ENCODE data around the gene ZNF839. TPM values are rescaled to one million over a fixed set of nuclear protein-coding genes. Genes with fewer than 3 reads are reported as not detected.

The ZNF839 gene
- polyA plus RNA-seq, 3 donors = 0.47 to 17.0 (median 1.7) TPM

DNA sequence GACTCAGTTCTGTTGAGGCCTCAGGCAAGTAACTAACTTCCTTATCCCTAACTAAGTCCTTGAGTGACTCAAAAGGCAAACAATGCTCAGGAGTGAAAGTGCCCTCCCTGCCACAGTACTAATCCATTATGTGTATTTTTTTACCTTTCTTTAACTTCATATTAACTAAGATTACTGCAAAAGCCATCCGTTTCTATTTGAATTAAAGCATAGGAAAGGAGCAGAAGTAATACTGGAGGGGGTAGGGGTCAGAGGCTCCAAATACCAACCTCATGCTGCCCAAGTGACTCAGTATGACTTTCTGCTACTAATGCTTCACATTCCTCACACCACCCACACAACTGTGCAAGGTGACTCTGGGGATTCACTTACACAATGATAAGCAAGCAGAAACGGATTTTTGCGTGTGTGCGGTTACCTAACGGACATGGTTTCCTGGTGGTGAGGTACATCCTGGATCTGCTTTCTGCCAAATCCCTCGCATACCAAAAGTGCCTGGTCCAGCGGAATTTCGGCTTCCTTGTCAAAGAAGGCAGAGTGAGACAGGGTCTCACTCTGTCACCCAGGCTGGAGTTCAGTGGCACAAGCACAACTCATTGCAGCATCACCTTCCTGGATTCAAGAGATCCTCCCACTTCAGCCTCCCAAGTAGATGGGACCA is 39.7 kb upstream of the ZNF839 start:
- Mint-ChIP-seq H3K36me3 (no peaks in the 10 kb centered on the region), H3K27me3 (ENCODE audit: low read depth in 3 of 3) (peaks cover 0 to 3% (median 0%) of the 10 kb centered on the region in 3 donors), H3K4me3 (no peak overlapping the region), H3K9me3 (peaks cover 0 to 1% (median 0%) of the 10 kb centered on the region in 7 donors), H3K4me1 (no peaks in the 10 kb centered on the region), H3K27ac (no peak overlapping the region)
- H4K20me1 ChIP-seq (ENCODE audit: insufficient read depth, low read length) = no peaks in the 10 kb centered on the region
- H3K4me2 ChIP-seq (replicated peaks; ENCODE audit: extremely low read depth, low read length, poor library complexity, severe bottlenecking) = no peak overlapping the region
- H3K27ac ChIP-seq (ENCODE audit: low read depth in 1 of 2, low read length in 2 of 2) = no peak overlapping the region
- H3K9me3 ChIP-seq (replicated peaks in 1 of 2; ENCODE audit: control insufficient read depth in 1 of 2, insufficient read depth in 1 of 2, low read length in 2 of 2) = no peaks in the 10 kb centered on the region
- intact Hi-C loops (cut with micrococcal nuclease) = no loop called here
- H3K4me1 ChIP-seq (ENCODE audit: control insufficient read depth in 1 of 2, insufficient read depth in 2 of 2, low read length in 2 of 2) = no peaks in the 10 kb centered on the region
- H3K79me2 ChIP-seq (ENCODE audit: insufficient read depth, low read length) = no peaks in the 10 kb centered on the region
- TF ChIP-seq, protein P1, sequence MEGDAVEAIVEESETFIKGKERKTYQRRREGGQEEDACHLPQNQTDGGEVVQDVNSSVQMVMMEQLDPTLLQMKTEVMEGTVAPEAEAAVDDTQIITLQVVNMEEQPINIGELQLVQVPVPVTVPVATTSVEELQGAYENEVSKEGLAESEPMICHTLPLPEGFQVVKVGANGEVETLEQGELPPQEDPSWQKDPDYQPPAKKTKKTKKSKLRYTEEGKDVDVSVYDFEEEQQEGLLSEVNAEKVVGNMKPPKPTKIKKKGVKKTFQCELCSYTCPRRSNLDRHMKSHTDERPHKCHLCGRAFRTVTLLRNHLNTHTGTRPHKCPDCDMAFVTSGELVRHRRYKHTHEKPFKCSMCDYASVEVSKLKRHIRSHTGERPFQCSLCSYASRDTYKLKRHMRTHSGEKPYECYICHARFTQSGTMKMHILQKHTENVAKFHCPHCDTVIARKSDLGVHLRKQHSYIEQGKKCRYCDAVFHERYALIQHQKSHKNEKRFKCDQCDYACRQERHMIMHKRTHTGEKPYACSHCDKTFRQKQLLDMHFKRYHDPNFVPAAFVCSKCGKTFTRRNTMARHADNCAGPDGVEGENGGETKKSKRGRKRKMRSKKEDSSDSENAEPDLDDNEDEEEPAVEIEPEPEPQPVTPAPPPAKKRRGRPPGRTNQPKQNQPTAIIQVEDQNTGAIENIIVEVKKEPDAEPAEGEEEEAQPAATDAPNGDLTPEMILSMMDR (IDR thresholded peaks at IDR 0.05) = no peak
- H3K4me3 ChIP-seq (replicated peaks in 1 of 3; ENCODE audit: low read depth in 2 of 3, low read length in 3 of 3) = no peak overlapping the region
- H2AFZ ChIP-seq (ENCODE audit: insufficient read depth, low read depth, low read length, poor library complexity, severe bottlenecking) = no peak overlapping the region
- H3K27me3 ChIP-seq (ENCODE audit: control insufficient read depth in 2 of 2, insufficient read depth in 2 of 2, low read length in 2 of 2) = no peaks in the 10 kb centered on the region
- no peak overlapping the region for H3K9ac ChIP-seq (ENCODE audit: insufficient read depth, low read length, poor library complexity, severe bottlenecking)
- 97% methylated on average over 5 of the region's 8 CpGs for WGBS (ENCODE audit: insufficient coverage)
- H3K36me3 ChIP-seq (replicated peaks in 1 of 2; ENCODE audit: control insufficient read depth in 1 of 2, insufficient read depth in 2 of 2, low read length in 2 of 2) = no peaks in the 10 kb centered on the region
- no peak for DNase-seq

DNA sequence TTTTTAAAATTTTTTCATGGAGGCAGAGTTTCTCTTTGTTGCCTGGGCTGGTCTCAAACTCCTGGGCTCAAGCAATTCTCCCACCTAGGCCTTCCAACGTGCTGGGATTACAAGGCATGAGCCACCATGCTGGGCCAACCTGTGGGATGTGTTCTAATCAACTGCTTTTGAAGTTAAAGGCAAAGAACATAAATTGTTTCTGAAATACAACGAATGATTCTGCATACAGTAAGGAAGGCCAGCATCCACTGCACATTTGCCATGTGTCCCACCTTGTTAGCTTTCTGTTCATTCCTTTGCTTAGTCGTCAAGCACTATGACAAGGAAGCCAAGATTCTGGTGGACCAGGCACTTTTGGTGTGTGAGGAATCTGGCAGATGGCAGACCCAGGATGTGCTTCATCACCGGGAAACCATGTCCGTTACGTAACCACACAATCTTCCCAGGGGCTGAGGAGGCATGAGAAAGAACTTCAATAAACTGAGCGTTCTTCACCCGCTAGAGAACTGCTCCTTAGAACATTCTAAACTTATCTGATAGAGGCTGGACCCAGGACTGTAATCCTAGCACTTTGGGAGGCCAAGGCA is 39.1 kb upstream of the ZNF839 start:
- DNase-seq = no peak
- no peak overlapping the region for H3K27ac ChIP-seq (ENCODE audit: low read depth in 1 of 2, low read length in 2 of 2)
- no peaks in the 10 kb centered on the region for H3K9me3 ChIP-seq (replicated peaks in 1 of 2; ENCODE audit: control insufficient read depth in 1 of 2, insufficient read depth in 1 of 2, low read length in 2 of 2)
- Mint-ChIP-seq H3K27me3 (ENCODE audit: low read depth in 3 of 3) (peaks cover 0 to 3% (median 0%) of the 10 kb centered on the region in 3 donors), H3K4me1 (no peaks in the 10 kb centered on the region), H3K27ac (no peak overlapping the region), H3K36me3 (no peaks in the 10 kb centered on the region), H3K4me3 (no peak overlapping the region), H3K9me3 (no peaks in the 10 kb centered on the region)
- TF ChIP-seq, protein P1 (IDR thresholded peaks at IDR 0.05) = no peak
- H3K4me2 ChIP-seq (replicated peaks; ENCODE audit: extremely low read depth, low read length, poor library complexity, severe bottlenecking) = no peak overlapping the region
- no peak overlapping the region for H2AFZ ChIP-seq (ENCODE audit: insufficient read depth, low read depth, low read length, poor library complexity, severe bottlenecking)
- no peak overlapping the region for H3K9ac ChIP-seq (ENCODE audit: insufficient read depth, low read length, poor library complexity, severe bottlenecking)
- intact Hi-C loops (cut with micrococcal nuclease) = no loop called here
- H3K4me1 ChIP-seq (ENCODE audit: control insufficient read depth in 1 of 2, insufficient read depth in 2 of 2, low read length in 2 of 2) = no peaks in the 10 kb centered on the region
- 90% methylated on average over 7 of the region's 8 CpGs for WGBS (ENCODE audit: insufficient coverage)
- H4K20me1 ChIP-seq (ENCODE audit: insufficient read depth, low read length) = no peaks in the 10 kb centered on the region
- no peaks in the 10 kb centered on the region for H3K79me2 ChIP-seq (ENCODE audit: insufficient read depth, low read length)
- H3K36me3 ChIP-seq (replicated peaks in 1 of 2; ENCODE audit: control insufficient read depth in 1 of 2, insufficient read depth in 2 of 2, low read length in 2 of 2) = no peaks in the 10 kb centered on the region
- H3K4me3 ChIP-seq (replicated peaks in 1 of 3; ENCODE audit: low read depth in 2 of 3, low read length in 3 of 3) = no peak overlapping the region
- no peaks in the 10 kb centered on the region for H3K27me3 ChIP-seq (ENCODE audit: control insufficient read depth in 2 of 2, insufficient read depth in 2 of 2, low read length in 2 of 2)

All from CD14-positive monocyte (primary cell).